ENCODE results near the gene DACH1.

- TF ChIP-seq, protein P1, sequence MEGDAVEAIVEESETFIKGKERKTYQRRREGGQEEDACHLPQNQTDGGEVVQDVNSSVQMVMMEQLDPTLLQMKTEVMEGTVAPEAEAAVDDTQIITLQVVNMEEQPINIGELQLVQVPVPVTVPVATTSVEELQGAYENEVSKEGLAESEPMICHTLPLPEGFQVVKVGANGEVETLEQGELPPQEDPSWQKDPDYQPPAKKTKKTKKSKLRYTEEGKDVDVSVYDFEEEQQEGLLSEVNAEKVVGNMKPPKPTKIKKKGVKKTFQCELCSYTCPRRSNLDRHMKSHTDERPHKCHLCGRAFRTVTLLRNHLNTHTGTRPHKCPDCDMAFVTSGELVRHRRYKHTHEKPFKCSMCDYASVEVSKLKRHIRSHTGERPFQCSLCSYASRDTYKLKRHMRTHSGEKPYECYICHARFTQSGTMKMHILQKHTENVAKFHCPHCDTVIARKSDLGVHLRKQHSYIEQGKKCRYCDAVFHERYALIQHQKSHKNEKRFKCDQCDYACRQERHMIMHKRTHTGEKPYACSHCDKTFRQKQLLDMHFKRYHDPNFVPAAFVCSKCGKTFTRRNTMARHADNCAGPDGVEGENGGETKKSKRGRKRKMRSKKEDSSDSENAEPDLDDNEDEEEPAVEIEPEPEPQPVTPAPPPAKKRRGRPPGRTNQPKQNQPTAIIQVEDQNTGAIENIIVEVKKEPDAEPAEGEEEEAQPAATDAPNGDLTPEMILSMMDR (IDR thresholded peaks at IDR 0.05), result no peak
- TF ChIP-seq POLR2A (IDR thresholded peaks at IDR 0.05), result no peak
These were observed 275.6 kb downstream of the DACH1 start for GRCh38 chr13:71591374-71591773.
